WTC11 (cell line): ENCODE results near the gene MRAS. TPM values are rescaled to one million over a fixed set of nuclear protein-coding genes. Genes with fewer than 3 reads are reported as not detected.
A peak's percentile ranks its signal among the peaks of the same experiment; 100 is the strongest.

Experiments
- ATAC-seq: fragments of 200-7000 bp; cut with Tn5 transposase; 2 replicates; pipeline ENCODE4 v1.10.0; 2021; ENCODE audit warnings: mild to moderate bottlenecking, moderate library complexity
- CTCF ChIA-PET: fragments of 300-600 bp; sonication (Branson Sonifier 250); formaldehyde crosslinking; loops from one replicate; lab custom pipeline; 2021; ENCODE audit warnings: antibody characterized with exemption; lab: Charles Lee
- POLR2A ChIA-PET: fragments of 350-600 bp; sonication (Branson Sonifier 250); formaldehyde crosslinking; loops from one replicate; lab custom pipeline; 2021; ENCODE audit warnings: antibody characterized with exemption; lab: Charles Lee
- DNase-seq: peaks from one replicate; pipeline ENCODE4 v3.0.0; 2021; ENCODE audit warnings: low spot score
- H3K27ac Mint-ChIP-seq: 2 replicates; pipeline ENCODE4 v1.8.0; 2021; ENCODE audit warnings: mixed read lengths
- H3K27me3 Mint-ChIP-seq: 2 replicates; pipeline ENCODE4 v1.8.0; 2021; ENCODE audit warnings: low read depth, mild to moderate bottlenecking, moderate library complexity, mixed read lengths
- H3K36me3 Mint-ChIP-seq: 2 replicates; pipeline ENCODE4 v1.8.0; 2021; ENCODE audit warnings: mixed read lengths
- H3K4me1 Mint-ChIP-seq: 2 replicates; pipeline ENCODE4 v1.8.0; 2022; ENCODE audit warnings: mixed read lengths
- H3K4me3 Mint-ChIP-seq: 2 replicates; pipeline ENCODE4 v1.8.0; 2021; ENCODE audit warnings: mild to moderate bottlenecking, moderate library complexity, mixed read lengths
- H3K9me3 Mint-ChIP-seq: 2 replicates; pipeline ENCODE4 v1.8.0; 2021; ENCODE audit warnings: mixed read lengths
- ATF1 ChIP-seq: sonication (generic); formaldehyde crosslinking; IDR thresholded peaks from 2 replicates; pipeline ENCODE4 v1.8.1; 2023; ENCODE audit warnings: mild to moderate bottlenecking, moderate library complexity, missing genetic modification reagents
- CREM ChIP-seq: sonication (generic); formaldehyde crosslinking; IDR thresholded peaks from 2 replicates; pipeline ENCODE4 v1.8.1; 2022; ENCODE audit warnings: mild to moderate bottlenecking, missing genetic modification reagents, moderate library complexity
- E2F4 ChIP-seq: sonication (generic); formaldehyde crosslinking; IDR thresholded peaks from 2 replicates; pipeline ENCODE4 v1.8.1; 2022; ENCODE audit warnings: low read depth, mild to moderate bottlenecking, moderate library complexity, missing genetic modification reagents, borderline replicate concordance
- FOXP1 ChIP-seq: sonication (generic); formaldehyde crosslinking; IDR thresholded peaks from 2 replicates; pipeline ENCODE4 v1.8.0; 2022; ENCODE audit warnings: missing genetic modification reagents, mild to moderate bottlenecking, moderate library complexity, borderline replicate concordance
- HMGA2 ChIP-seq: fragments of 250-450 bp; sonication (Bioruptor Pico); IDR thresholded peaks from 2 replicates; pipeline ENCODE4 v1.4.0; 2021; ENCODE audit warnings: mild to moderate bottlenecking, moderate library complexity
- NR1H2 ChIP-seq: sonication (generic); formaldehyde crosslinking; IDR thresholded peaks from 2 replicates; pipeline ENCODE4 v1.9.0; 2021; ENCODE audit warnings: mild to moderate bottlenecking, moderate library complexity, missing genetic modification reagents
- SMAD3 ChIP-seq: sonication (generic); formaldehyde crosslinking; IDR thresholded peaks from 2 replicates; pipeline ENCODE4 v1.8.0; 2022; ENCODE audit warnings: missing genetic modification reagents, mild to moderate bottlenecking, borderline replicate concordance
- STAT6 ChIP-seq: sonication (generic); formaldehyde crosslinking; conservative IDR thresholded peaks from 2 replicates; pipeline ENCODE4 v1.8.1; 2023; ENCODE audit warnings: mild to moderate bottlenecking, low read depth, missing genetic modification reagents, moderate library complexity
- ZBTB21 ChIP-seq: sonication (generic); formaldehyde crosslinking; IDR thresholded peaks from 2 replicates; pipeline ENCODE4 v1.8.1; 2023; ENCODE audit warnings: mild to moderate bottlenecking, missing genetic modification reagents, borderline replicate concordance
- ZNF219 ChIP-seq: sonication (generic); formaldehyde crosslinking; IDR thresholded peaks from 2 replicates; pipeline ENCODE4 v1.8.0; 2023; ENCODE audit warnings: missing genetic modification reagents, mild to moderate bottlenecking, borderline replicate concordance
- ZNF425 ChIP-seq: fragments of 250-450 bp; sonication (Bioruptor Pico); conservative IDR thresholded peaks from 2 replicates; pipeline ENCODE4 v1.9.0; 2021; ENCODE audit warnings: mild to moderate bottlenecking
- ZNF512 ChIP-seq: sonication (generic); formaldehyde crosslinking; IDR thresholded peaks from 2 replicates; pipeline ENCODE4 v1.8.1; 2022; ENCODE audit warnings: missing genetic modification reagents, borderline replicate concordance
- total RNA-seq: library from RNA; stranded (reverse); gene quantifications from 3 replicates; pipeline ENCODE4 v1.2.3, GENCODE V29; 2021
- TF ChIP-seq, protein P1 (sequence below): sonication (generic); formaldehyde crosslinking; IDR thresholded peaks from 2 replicates; pipeline ENCODE4 v1.8.1; 2022; ENCODE audit warnings: mild to moderate bottlenecking, moderate library complexity, missing genetic modification reagents
- TF ChIP-seq, protein P2 (sequence below): sonication (generic); formaldehyde crosslinking; IDR thresholded peaks from 2 replicates; pipeline ENCODE4 v1.8.0; 2022; ENCODE audit warnings: missing genetic modification reagents

Gene MRAS
- total RNA-seq, 1 experiment from 2014 or later = 14.8 TPM

GRCh38 chr3:138359148-138359918, 11.0 kb downstream of the MRAS start:
- TF ChIP-seq ZBTB21 (no peak), ZNF219 (no peak), ZNF425 (CRISPR knock-in tag) (no peak), NR1H2 (CRISPR knock-in tag) (no peak), SMAD3 (CRISPR knock-in tag) (no peak), HMGA2 (CRISPR knock-in tag) (no peak), FOXP1 (CRISPR knock-in tag) (no peak), ZNF512 (CRISPR knock-in tag) (no peak), ATF1 (CRISPR knock-in tag) (no peak), CREM (no peak), E2F4 (CRISPR knock-in tag) (no peak), STAT6 (no peak)
- TF ChIP-seq, protein P1, sequence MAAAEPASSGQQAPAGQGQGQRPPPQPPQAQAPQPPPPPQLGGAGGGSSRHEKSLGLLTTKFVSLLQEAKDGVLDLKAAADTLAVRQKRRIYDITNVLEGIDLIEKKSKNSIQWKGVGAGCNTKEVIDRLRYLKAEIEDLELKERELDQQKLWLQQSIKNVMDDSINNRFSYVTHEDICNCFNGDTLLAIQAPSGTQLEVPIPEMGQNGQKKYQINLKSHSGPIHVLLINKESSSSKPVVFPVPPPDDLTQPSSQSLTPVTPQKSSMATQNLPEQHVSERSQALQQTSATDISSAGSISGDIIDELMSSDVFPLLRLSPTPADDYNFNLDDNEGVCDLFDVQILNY (CRISPR knock-in tag) = no peak
- TF ChIP-seq, protein P2, sequence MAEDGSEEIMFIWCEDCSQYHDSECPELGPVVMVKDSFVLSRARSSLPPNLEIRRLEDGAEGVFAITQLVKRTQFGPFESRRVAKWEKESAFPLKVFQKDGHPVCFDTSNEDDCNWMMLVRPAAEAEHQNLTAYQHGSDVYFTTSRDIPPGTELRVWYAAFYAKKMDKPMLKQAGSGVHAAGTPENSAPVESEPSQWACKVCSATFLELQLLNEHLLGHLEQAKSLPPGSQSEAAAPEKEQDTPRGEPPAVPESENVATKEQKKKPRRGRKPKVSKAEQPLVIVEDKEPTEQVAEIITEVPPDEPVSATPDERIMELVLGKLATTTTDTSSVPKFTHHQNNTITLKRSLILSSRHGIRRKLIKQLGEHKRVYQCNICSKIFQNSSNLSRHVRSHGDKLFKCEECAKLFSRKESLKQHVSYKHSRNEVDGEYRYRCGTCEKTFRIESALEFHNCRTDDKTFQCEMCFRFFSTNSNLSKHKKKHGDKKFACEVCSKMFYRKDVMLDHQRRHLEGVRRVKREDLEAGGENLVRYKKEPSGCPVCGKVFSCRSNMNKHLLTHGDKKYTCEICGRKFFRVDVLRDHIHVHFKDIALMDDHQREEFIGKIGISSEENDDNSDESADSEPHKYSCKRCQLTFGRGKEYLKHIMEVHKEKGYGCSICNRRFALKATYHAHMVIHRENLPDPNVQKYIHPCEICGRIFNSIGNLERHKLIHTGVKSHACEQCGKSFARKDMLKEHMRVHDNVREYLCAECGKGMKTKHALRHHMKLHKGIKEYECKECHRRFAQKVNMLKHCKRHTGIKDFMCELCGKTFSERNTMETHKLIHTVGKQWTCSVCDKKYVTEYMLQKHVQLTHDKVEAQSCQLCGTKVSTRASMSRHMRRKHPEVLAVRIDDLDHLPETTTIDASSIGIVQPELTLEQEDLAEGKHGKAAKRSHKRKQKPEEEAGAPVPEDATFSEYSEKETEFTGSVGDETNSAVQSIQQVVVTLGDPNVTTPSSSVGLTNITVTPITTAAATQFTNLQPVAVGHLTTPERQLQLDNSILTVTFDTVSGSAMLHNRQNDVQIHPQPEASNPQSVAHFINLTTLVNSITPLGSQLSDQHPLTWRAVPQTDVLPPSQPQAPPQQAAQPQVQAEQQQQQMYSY = no peak
- TF ChIP-seq, all 79 proteins: peak for 0
- Mint-ChIP-seq H3K9me3 (no peaks in the 10 kb centered on the region), H3K36me3 (no peaks in the 10 kb centered on the region), H3K27me3 (no peaks in the 10 kb centered on the region), H3K4me3 (no peak overlapping the region), H3K4me1 (peaks cover 7% of the 10 kb centered on the region; the same call in 1 of the 2 replicates), H3K27ac (peak overlapping the region; percentile 24)
- POLR2A ChIA-PET = no interaction called here
- CTCF ChIA-PET = interaction anchor here (1.0 kb wide), 1 partner anchor 58 kb away, joined by 5 read pairs; no protein-coding TSS in a partner anchor
- DNase-seq (no peak), ATAC-seq (no peak)
